Measurements from ENCODE around the gene FCRLA. TPM values are rescaled to one million over a fixed set of nuclear protein-coding genes. Genes with fewer than 3 reads are reported as not detected.

Gene FCRLA
- total and polyA plus RNA-seq, 2 donors (not counting 1 experiment from before 2014, with no cell fraction given) = 140 to 248 TPM

DNA sequence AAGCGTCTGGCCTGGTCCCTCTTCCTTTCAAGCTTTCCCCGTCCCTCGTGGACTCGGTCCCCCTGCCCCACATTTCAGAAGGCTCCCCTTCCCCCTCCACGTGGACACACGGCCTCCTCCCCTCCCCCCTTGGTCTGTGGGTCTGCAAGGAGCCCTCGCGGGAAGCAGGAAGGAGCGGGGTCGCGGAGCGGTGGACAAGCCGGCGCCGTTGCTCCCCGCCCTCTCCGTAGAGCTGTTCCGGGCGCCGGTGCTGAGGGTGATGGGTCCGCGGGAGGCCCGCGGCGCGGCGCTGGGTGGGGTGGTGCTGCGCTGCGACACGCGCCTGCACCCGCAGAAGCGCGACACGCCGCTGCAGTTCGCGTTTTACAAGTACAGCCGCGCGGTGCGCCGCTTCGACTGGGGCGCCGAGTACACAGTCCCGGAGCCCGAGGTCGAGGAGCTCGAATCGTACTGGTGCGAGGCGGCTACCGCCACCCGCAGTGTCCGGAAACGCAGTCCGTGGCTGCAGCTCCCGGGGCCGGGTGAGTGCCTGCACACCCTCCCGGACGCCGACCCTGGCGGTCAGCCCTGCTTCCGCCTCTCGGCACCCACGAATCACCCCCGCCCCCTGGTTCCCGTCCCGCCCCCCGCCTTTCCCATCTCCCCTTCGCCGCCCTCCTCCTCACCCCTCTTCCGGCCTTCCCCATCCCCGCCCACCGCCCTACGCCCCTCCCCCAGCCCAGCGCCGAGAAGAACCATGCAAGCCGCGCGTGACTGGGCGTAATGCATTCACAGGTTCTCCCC lies 19.6 kb downstream of the FCRLA start:
- Histone ChIP-seq H3K79me2 (ENCODE audit: control insufficient read depth, insufficient read depth, low read length) (no peaks in the 10 kb centered on the region), H3K4me3 (ENCODE audit: control extremely low read depth in 1 of 5, extremely low read depth in 1 of 5, insufficient read depth in 1 of 5, low read depth in 2 of 5, low read length in 4 of 5) (peak overlapping the region; percentile 64 to 88 (median 85)), H4K20me1 (ENCODE audit: control insufficient read depth, insufficient read depth, low read length, poor library complexity, severe bottlenecking) (no peaks in the 10 kb centered on the region), H3K4me1 (ENCODE audit: control insufficient read depth in 2 of 2, insufficient read depth in 2 of 2, low read length in 2 of 2) (peaks cover 21 to 34% of the 10 kb centered on the region in 2 donors), H3K9ac (ENCODE audit: low read length) (peak overlapping the region; percentile 83), H3K4me2 (replicated peaks; ENCODE audit: low read depth, low read length, poor library complexity, severe bottlenecking) (peak overlapping the region; percentile 97), H3K9me3 (ENCODE audit: control extremely low read depth in 1 of 3, control insufficient read depth in 2 of 3, insufficient read depth in 1 of 3, low read length in 2 of 3) (no peaks in the 10 kb centered on the region), H2AFZ (ENCODE audit: insufficient read depth, low read depth, low read length, poor library complexity, severe bottlenecking) (peak overlapping the region; percentile 93), H3K36me3 (replicated peaks in 1 of 2; ENCODE audit: control extremely low read depth in 1 of 2, control insufficient read depth in 1 of 2, extremely low read depth in 1 of 2, insufficient read depth in 2 of 2, low read length in 1 of 2) (no peaks in the 10 kb centered on the region), H3K27ac (ENCODE audit: low read length in 2 of 2) (peak overlapping the region; percentile 62 to 73), H3K27me3 (replicated peaks in 1 of 4; ENCODE audit: control extremely low read depth in 1 of 4, control insufficient read depth in 3 of 4, insufficient read depth in 4 of 4, low read length in 3 of 4) (peaks cover 0 to 7% (median 0%) of the 10 kb centered on the region in 4 experiments)
- under 1% methylated on average over 71 of the region's 83 CpGs for WGBS (ENCODE audit: insufficient coverage)
- intact Hi-C loops (cut with micrococcal nuclease) = loop anchor here (1.0 to 5.0 kb wide), 4 partner anchors 8 to 44 kb away; partner anchors contain the start of gene FCRLA
- peak; percentile 72 for ATAC-seq (ENCODE audit: low read depth)
- ChIA-PET CTCF (interaction anchor here (0.8 to 8.6 kb wide), 11 partner anchors 11 to 950 kb away, joined by 3 to 142 read pairs (median 3); partner anchors contain the start of genes DUSP12 and FCRLA), POLR2A (interaction anchor here (0.6 to 4.1 kb wide), 11 partner anchors 9 to 512 kb away, joined by 3 to 82 read pairs (median 6); partner anchors contain the start of genes DUSP12, FCGR2A and FCRLA)
- peak overlapping the region; percentile 97 for H3K27ac Mint-ChIP-seq
- no peaks in the 10 kb centered on the region for H3K27me3 Mint-ChIP-seq
- peak overlapping the region; percentile 100 for H3K4me3 Mint-ChIP-seq
- peaks cover 50% of the 10 kb centered on the region for H3K4me1 Mint-ChIP-seq
- TF ChIP-seq CTCF (IDR thresholded peaks at IDR 0.05) (peak; percentile 0), EZH2 (IDR thresholded peaks at IDR 0.05; ENCODE audit: borderline replicate concordance, insufficient read depth, low read depth, low read length, poor library complexity, severe bottlenecking) (no peak)
- H3K9me3 Mint-ChIP-seq (ENCODE audit: insufficient read depth) = no peaks in the 10 kb centered on the region
- DNase-seq = peak; percentile 81
